GM04503 (cell line): Measurements from ENCODE around the gene CARD8.
"Not testable (repeated sequence)": the region's sequence is repeated elsewhere in the genome, so short reads cannot be mapped to it uniquely, and the experiment has no call there.

Experiments
- DNase-seq: peaks from one replicate; pipeline ENCODE4 v3.0.0-alpha.2; 2012; ENCODE audit warnings: low read depth

CARD8 gene, protein sequence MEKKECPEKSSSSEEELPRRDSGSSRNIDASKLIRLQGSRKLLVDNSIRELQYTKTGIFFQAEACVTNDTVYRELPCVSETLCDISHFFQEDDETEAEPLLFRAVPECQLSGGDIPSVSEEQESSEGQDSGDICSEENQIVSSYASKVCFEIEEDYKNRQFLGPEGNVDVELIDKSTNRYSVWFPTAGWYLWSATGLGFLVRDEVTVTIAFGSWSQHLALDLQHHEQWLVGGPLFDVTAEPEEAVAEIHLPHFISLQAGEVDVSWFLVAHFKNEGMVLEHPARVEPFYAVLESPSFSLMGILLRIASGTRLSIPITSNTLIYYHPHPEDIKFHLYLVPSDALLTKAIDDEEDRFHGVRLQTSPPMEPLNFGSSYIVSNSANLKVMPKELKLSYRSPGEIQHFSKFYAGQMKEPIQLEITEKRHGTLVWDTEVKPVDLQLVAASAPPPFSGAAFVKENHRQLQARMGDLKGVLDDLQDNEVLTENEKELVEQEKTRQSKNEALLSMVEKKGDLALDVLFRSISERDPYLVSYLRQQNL

DNA sequence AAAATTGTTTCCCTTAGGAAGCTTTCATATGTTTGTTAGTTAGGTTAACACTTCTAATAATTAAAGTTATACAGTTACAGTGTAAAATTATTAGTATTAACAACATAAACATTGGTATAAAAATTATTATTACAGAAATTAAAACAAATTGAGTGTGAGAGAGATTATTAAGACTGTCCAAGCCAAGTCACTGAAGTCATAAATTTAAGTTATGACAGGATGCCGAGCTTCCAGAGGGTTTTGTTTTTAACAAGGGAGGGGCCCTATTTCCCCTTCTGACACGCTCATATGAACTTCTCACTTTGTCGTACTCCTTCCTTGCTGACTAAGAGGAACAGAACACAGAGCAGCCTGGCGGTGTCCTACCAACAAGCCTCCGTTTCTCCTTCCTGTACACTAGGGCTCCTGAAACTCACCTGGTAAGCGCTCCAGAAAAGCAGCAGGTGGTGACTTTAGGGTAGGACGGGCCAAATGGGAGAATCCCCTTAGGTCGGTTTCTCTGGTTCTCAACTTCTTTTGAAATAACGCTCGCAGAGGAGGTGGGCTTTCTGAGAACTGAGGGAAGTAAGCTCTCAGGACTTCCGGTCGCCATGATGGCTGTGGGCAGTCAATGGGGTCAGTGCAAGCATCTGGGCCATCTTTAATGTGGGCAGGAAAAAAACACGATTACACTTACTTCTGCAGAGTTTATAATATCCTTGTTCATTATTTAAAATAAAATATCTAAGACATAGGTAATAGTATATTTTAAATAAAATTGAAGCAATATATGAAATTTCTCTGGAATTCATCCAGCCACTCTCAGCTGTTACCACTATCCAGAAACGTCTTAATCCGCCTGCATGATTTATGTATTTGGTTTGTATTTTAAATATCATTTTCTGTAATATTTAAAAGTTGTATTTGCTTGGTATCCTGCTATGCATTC is at the start of gene CARD8:
CARD8 (minus strand) TSS at position 537 of the 928 bp plus-strand sequence. CDS start 14,892 bp downstream, outside the sequence.
- DNase-seq, result peak; percentile 71

GRCh38 chr19:48303866-48304265 is 48.2 kb upstream of the CARD8 start:
- no peak for DNase-seq

DNA sequence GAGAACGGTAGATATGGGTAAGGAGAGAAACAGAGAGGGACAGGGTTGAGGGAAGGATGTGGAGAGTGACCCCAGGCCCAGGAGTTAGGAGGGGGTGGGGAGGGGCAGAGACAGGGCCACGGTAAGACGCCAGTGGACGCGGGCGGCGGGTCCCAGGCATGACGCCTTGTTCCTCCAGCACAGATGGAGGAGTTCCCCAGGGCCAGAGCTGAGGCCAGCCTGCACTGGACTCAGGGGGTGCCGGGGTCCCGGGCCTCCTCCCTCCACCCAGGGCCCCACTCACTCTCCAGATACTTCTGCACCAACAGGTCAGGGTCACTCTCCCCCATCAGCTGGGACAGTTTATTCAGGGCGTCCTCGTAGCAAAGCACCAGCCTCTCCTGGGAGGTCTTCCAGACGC is 47.7 kb upstream of the CARD8 start:
- no peak for DNase-seq

- DNase-seq, result no peak
These were observed 46.9 kb upstream of the CARD8 start for GRCh38 chr19:48302600-48302959.

GRCh38 chr19:48301886-48302599 is 46.3 kb upstream of the CARD8 start:
- no peak for DNase-seq

- DNase-seq, result no peak
These were observed 42.3 kb upstream of the CARD8 start for GRCh38 chr19:48297975-48298374.

GRCh38 chr19:48296963-48297734 is 41.4 kb upstream of the CARD8 start:
- no peak for DNase-seq

DNA sequence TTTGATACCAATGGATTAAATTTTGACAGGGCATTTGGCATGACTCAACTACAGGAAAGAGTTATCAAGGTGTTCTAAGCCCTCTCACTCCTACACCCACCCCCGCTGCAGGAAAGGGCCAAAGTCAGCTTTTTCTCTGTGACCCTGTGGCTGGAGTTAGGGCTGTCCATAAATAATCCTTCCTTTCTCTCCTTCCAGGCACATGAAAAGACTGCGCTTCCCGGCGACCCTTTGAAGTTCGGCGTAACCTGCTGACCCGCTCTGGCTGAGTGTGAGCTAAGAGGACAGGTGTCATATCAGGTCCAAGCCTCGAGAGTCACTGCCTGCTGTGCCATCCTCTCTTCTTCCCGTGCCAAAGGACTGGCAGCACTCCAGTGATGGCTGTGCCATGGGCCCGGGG is 39.7 kb upstream of the CARD8 start:
- DNase-seq, result no peak

DNA sequence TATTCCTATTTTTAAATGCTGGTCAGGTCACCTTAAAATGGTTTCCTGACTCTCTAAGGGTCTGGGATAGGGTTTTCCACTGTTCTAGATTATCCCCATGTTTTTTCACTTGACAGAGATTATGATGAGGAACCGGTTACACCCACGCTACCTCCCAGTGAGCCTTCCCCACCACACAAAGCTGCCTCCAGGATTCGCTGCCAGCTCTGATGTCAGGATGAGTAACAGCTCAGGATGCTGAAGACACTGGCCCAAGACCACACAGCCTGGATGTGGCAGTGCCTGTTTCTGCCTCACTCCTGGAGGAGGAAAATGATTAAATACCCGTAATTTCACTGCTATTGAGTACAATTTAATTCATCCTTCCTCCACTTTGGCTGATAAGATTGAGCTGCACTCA is 37.1 kb upstream of the CARD8 start:
- peak; percentile 53 for DNase-seq

- not testable (repeated sequence) for DNase-seq
These were observed 35.7 kb upstream of the CARD8 start for GRCh38 chr19:48291489-48291815.

- DNase-seq, result no peak
These were observed 35.2 kb upstream of the CARD8 start for GRCh38 chr19:48290771-48291488.

DNA sequence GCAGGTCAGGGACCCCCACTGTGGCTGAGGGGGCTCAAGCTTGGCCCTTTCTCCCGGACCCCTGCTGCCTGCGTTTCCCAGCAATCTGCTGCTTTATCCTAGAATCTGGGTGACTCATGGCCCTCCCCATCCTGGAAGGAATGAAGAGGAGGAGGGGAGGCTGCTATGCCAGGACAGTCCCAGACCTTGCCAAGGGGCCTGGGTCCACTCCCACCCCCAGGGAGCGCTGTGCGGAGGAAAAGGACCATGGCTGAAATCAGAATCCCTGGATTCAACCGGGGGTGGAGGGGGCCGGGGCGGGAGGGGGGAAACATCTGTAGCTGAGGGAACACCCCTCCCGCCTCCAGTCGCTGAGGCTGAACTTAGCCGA is 34.7 kb upstream of the CARD8 start:
- no peak for DNase-seq

- no peak for DNase-seq
These were observed 32.0 kb upstream of the CARD8 start for GRCh38 chr19:48287748-48288147.

DNA sequence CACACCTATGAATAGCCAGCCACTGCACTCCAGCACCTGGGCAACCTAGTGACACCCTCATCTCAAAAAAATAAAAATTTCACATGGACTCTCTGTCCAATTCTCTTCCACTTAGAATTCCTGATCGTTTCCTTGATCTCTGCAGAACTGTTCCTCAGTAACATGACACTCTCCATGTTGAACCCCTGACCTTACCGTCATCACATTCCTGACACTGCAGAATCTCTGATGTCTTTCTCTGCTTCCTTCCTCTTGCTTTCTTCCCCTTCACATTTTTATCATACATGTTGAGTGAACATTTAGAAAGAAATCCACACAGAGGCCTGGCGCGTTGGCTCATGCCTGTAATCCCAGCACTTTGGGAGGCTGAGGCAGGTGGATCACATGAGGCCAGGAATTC is 29.2 kb upstream of the CARD8 start:
- DNase-seq, result no peak

DNA sequence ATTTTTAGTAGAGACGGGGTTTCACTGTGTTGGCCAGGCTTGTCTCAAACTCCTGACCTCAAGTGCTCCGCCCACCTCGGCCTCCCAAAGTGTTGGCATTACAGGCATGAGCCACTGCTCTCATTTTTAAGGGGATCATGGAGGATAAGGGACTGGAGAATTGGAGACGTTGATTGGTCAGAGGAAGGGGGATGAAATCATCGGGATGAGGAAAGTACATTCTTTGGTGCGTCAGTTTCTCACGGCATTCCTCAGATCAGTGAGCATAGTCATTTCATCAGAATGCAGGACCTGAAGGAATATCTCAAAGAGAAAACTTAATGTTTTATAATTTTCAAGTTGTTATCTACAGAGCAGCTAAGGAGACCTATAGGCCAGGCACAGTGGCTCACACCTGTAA is 28.2 kb upstream of the CARD8 start:
- peak; percentile 63 for DNase-seq

- no peak for DNase-seq
These were observed 24.0 kb upstream of the CARD8 start for GRCh38 chr19:48279747-48280146.

DNA sequence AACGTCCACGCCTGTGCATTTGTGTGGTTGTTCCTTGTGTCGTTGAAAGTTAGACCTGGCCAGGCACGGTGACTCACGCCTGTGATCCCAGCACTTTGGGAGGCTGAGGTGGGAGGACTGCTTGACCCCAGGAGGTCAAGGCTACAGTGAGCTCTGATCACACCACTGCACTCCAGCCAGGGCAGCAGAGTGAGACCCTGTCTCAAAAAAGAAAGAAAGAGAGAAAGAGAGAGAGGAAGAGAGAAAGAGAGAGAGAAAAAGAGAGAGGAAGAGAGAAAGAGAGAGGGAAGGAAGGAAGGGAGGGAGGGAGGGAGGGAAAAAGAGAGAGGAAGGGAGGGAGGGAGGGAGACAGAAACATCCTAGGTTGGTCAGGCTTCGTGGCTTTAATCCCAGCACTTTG is 19.2 kb upstream of the CARD8 start:
- no peak for DNase-seq

DNA sequence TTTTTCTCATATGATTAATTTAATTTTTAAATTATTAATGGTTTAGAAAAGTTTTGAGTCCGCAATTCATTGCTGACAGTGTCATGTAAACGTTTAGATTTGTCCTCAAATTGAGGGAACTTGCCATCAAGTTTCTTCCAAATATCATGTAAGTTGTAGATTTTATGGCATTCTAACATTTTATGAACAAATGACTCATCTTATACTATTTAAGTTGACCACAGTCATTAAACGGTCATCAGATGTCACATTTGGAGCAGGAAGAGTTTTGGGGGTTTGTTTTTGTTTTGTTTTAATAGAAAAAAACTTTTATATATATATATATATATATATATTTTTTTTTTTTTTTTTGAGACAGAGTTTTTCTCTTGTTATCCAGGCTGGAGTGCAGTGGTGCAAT is 18.5 kb upstream of the CARD8 start:
- no peak for DNase-seq

DNA sequence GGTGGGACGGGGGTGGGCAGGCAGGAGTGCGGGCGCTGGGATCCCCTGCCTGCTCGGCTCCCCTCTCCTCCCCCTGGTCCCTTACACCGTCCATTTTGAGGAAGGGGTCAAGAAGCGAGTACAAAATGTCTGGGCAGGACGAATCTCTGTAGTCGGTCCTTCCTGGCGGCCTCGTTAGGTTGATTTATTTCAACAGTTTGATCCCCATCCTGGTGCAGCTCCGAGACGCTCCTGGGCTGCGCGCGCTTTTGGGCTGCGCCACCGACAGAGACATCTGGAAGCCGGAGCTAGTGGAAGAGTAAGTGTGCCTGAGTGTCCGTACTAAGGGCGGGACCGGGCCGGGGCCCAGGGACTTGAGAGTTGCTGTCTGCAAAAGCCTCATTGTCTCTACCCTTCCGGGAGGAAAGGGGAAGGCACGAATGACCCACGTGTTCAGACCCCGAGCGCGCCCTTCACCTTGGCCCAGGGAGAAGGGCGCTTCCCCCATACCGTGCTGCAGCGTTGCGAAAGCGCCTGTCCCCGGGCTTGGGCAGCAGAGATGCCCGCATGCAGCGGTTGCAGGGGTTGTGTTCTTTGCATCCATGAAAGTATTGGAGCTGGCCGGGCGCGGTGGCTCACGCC is 15.9 kb upstream of the CARD8 start:
- DNase-seq, result no peak

DNA sequence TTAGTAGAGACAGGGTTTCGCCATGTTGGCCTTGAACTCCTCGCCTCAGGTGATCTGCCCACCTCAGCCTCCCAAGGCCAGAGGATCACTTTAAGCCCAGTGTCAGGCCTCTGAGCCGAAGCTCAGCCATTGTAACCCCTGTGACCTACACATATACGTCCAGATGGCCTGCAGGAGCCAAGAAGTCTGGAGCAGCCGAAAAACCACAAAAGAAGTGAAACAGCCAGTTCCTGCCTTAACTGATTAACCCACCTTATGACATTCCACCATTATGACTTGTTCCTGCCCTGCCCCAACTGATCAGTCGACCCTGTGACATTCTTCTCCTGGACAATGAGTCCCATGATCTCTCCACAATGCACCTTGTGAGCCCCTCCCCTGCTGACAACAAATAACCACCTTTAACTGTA is 13.9 kb upstream of the CARD8 start:
- not testable (repeated sequence) for DNase-seq
